SK-N-DZ (cell line): Measurements from ENCODE around the gene TMEM156. TPM values are rescaled to one million over a fixed set of nuclear protein-coding genes. Genes with fewer than 3 reads are reported as not detected.

Experiments
- DNase-seq: peaks from one replicate; pipeline ENCODE4 v3.0.0-alpha.2; 2015; ENCODE audit warnings: low spot score
- polyA plus RNA-seq, 2 experiments: library from polyadenylated mRNA; depleted of rRNA; stranded (reverse); fragments of >200 nt; gene quantifications; 2 replicates each; pipeline ENCODE4 v1.2.3, GENCODE V29; 2014

The TMEM156 gene
- polyA plus RNA-seq (2014; cell fraction: cytosol; rRNA removed), result not detected in 2 replicates
- polyA plus RNA-seq (2014; cell fraction: nucleus; rRNA removed), result not detected in 2 replicates

GRCh38 chr4:39032218-39033085 is at the start of gene TMEM156:
TSS of gene TMEM156 (minus strand) at chr4:39032409. CDS start at chr4:39032313, 96 bp downstream.
- DNase-seq, result no peak

GRCh38 chr4:39078829-39079228 is 46.6 kb upstream of the TMEM156 start:
- no peak for DNase-seq

GRCh38 chr4:39068907-39069306 is 36.7 kb upstream of the TMEM156 start:
- no peak for DNase-seq

- no peak for DNase-seq
Measured at GRCh38 chr4:39067451-39067850, 35.2 kb upstream of the TMEM156 start.

- no peak for DNase-seq
Measured at GRCh38 chr4:39067031-39067430, 34.8 kb upstream of the TMEM156 start.

GRCh38 chr4:39066371-39066770 is 34.2 kb upstream of the TMEM156 start:
- DNase-seq, result no peak

GRCh38 chr4:39063430-39063829 is 31.2 kb upstream of the TMEM156 start:
- DNase-seq, result no peak

GRCh38 chr4:39062770-39063097 is 30.5 kb upstream of the TMEM156 start:
- DNase-seq, result no peak

- DNase-seq, result peak; percentile 87
Measured at GRCh38 chr4:39062094-39062769, 30.0 kb upstream of the TMEM156 start, which contains the start of gene KLHL5. TSS of gene KLHL5 (plus strand) at chr4:39062232. CDS start at chr4:39062653, 421 bp downstream.

GRCh38 chr4:39061457-39061856 is 29.2 kb upstream of the TMEM156 start:
- no peak for DNase-seq

GRCh38 chr4:39056023-39056422 is 23.8 kb upstream of the TMEM156 start:
- no peak for DNase-seq

- DNase-seq, result no peak
Measured at GRCh38 chr4:39054497-39054896, 22.3 kb upstream of the TMEM156 start.

GRCh38 chr4:39053983-39054382 is 21.8 kb upstream of the TMEM156 start:
- DNase-seq, result no peak

GRCh38 chr4:39051492-39051891 is 19.3 kb upstream of the TMEM156 start:
- no peak for DNase-seq

GRCh38 chr4:39050590-39050989 is 18.4 kb upstream of the TMEM156 start:
- no peak for DNase-seq

GRCh38 chr4:39048311-39048710 is 16.1 kb upstream of the TMEM156 start:
- no peak for DNase-seq

GRCh38 chr4:39047681-39048080 is 15.5 kb upstream of the TMEM156 start:
- DNase-seq, result no peak

GRCh38 chr4:39046249-39046648 is 14.0 kb upstream of the TMEM156 start:
- no peak for DNase-seq

GRCh38 chr4:39045827-39046221 is 13.6 kb upstream of the TMEM156 start:
- DNase-seq, result no peak

- no peak for DNase-seq
Measured at GRCh38 chr4:39044956-39045826, 13.0 kb upstream of the TMEM156 start.

GRCh38 chr4:39044364-39044955 is 12.3 kb upstream of the TMEM156 start:
- DNase-seq, result peak; percentile 91
